HG03575 (cell line): ENCODE data around the gene CCDC93.
"Not testable (repeated sequence)": the region's sequence is repeated elsewhere in the genome, so short reads cannot be mapped to it uniquely, and the experiment has no call there.

Source experiments
- ATAC-seq: cut with Tn5 transposase; IDR thresholded peaks from one replicate; pipeline ENCODE4 v1.9.1; 2021; ENCODE audit not compliant: unreplicated experiment, insufficient number of reproducible peaks, low FRiP score; ENCODE audit errors: extremely low read depth

CCDC93 gene

DNA sequence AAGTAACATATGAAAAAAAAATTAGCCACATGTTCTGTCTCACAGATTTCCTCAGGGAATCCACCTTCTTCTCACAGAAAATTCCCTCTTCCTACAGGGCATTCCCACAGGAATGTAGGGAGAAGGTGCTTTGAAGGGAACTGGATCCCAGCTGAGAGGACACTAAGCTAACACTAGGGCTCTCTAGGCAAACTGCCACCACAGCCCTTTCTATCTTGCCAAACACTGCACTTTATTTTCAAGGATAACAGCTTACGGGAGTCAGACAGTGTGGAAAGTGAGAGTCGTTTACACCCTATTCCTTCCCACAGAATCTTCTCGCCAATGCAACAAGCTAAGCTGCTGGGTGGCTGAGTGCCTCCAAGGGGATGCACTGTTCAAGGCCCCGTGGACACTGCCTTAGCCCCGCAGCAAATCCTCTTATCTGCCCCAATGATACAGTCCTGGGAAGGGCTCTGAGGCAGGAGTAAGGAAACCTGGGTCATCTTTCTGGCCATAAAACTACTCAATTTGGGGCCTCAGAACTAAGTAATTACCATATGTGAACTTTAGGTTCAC lies 76.9 kb downstream of the CCDC93 start:
- ATAC-seq: no peak

DNA sequence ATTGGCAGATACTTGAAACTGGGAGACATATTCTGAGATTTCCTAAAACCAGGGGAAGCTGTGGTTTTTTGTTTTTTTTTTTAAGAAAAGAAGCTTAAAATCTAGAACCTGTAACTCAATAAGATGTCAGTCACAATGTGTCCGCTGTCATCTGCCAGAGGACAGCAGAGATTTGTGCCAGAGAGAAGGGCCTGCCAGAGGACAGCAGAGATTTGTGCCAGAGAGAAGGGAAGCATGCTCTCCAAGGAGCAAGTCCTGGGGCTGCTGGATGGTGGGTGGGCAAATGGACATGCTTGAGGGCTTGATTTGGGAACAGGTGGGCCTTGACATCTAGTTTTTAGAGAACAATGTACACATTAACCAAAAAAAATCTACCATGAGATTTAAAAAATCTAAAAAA lies 77.9 kb downstream of the CCDC93 start:
- ATAC-seq: no peak

DNA sequence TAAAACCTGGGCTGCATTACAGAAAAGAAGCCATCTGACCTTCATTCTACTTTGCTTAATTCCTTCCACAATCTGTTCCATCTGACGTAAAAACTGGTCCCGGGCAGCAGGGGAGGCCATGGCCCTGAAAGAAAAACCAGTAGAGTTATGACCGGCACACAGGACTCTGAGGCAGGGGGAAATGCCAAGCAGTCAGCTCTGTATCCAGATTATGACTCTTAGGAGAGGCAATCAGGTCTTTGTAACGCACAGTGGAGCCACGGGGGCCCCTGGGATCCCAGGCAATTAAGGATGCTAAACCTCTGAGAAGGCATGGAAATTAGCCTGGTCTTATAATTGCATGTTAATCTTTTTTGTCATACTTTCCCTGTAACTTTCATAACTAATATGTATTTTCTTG lies 78.4 kb downstream of the CCDC93 start:
- ATAC-seq: no peak

DNA sequence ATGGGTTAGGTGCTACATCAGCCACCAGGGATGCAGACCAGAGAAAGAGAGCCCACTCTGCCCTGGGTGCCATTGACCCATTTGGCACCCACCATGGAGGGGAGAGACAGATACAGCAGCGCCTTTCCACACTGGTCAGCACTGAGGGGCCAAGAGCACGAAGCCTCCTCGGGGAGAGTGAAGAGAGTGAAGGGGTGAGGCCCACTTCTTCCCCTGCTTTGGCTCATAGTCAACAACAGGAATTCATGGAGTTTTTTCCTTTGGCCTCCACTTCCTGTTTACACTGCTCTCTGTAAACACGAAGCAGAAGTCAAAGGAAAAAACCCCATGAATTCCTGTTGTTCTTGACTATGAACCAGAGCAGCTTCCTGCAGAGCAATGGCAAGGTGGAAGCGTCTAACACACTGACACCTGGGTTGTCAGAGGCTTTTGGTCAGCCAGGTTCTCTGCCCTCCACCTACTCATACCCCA lies 80.0 kb downstream of the CCDC93 start:
- no peak for ATAC-seq

DNA sequence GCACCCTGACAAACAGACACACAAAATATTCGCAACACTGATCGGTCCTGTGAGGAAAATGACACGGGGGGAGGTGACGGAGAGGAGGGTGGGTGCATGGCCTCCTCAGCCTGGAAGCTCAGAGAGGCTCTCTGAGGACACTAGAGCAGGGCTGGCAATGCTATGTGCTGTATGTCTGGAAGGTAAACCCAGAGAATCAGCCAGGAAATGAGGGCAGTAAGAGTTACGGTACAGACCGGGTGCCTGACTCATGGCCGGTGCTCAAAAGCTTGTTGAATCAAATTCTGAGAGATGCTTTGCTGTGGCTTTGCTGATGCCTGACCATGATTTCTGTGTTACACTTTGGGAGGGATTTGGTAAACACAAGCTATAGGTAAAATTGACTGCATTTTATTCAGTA lies 81.9 kb downstream of the CCDC93 start:
- no peak for ATAC-seq

DNA sequence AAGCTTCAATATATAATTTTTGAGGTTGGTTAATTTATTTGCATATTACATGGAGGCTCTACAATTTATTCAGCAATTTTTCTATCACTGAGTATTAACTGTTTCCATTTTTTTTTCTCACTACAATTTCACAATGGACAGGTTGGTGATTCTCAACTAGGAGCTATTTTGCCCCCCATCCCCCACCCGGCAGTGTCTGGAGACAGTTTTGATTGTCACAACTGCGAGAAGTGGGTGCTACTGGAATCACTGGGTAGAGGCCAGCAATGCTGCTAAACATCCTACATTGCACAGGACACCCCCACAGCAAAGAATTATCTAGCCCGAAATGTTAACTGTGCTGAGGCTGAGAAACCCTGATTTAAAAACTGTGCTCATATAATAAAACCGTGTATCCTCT lies 82.6 kb downstream of the CCDC93 start:
- no peak for ATAC-seq

DNA sequence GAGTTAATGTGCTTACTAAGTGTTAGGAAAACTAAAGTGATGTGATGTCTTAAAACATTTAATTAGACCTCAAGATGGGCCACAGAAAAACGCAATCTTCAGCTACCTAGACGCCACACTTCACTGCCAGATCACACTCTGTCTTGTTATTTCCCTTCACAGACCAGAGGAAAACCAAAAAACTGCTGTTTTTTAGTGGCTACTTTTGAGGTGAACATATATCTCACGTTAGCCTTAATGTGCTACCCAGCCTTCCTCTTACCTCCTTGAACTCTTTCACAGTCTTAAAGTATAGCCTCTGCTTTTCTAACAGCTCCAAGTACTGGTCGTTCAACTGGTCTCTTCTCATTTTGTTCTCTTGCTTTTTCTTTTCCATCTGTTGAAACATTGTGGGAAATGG lies 83.1 kb downstream of the CCDC93 start:
- no peak for ATAC-seq

DNA sequence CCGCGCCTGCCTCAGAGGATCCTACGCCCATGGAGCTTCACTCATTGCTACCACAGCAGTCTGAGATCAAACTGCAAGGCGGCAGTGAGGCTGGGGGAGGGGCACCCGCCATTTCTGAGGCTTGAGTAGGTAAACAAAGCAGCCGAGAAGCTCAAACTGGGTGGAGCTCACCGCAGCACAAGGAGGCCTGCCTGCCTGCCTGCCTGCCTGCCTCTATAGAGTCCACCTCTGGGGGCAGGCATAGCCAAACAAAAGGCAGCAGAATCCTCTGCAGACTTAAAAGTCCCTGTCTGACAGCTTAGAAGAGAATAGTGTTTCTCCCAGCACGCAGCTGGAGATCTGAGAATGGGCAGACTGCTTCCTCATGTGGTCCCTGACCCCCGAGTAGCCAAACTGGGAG lies 90.4 kb downstream of the CCDC93 start:
- not testable (repeated sequence) for ATAC-seq

DNA sequence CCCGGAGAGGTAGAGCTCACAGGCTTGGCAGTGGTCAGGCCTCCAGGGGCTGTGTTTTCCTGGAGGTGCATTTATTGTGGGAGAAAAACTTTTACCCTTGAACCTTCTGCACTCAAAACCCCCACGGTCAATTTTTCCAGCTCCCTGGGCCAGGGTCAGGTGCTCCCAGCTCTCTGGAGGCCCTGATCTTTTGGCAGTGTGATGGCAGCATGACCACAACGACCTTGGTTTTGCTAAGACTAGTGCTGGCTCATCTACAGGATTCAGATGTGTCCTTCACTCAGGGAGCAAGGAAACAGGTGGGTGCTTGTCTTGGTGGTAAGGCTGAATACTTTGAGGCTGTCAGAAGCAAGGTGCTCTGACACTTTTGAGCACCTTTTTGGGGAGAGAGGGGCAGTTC lies 92.3 kb downstream of the CCDC93 start:
- ATAC-seq: no peak

DNA sequence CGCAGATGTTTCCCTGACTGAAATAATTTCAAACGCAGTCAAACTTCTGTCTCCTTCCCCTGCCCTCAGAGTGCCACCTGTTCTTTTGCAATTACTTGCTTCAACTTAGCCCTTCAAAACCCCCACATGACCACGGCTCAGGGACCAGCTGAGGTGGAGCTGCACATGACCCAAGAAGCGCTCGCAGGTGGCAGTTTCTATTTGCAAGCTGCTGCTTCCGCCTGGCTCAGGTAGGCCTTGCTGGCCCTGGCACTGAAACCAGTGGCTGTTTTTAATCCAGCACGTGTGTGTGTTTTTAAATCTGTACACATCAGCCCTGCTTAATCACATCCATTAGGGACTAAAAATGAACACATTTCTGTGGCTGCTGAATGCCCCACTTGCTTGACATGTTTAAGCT lies 95.3 kb downstream of the CCDC93 start:
- ATAC-seq: no peak

DNA sequence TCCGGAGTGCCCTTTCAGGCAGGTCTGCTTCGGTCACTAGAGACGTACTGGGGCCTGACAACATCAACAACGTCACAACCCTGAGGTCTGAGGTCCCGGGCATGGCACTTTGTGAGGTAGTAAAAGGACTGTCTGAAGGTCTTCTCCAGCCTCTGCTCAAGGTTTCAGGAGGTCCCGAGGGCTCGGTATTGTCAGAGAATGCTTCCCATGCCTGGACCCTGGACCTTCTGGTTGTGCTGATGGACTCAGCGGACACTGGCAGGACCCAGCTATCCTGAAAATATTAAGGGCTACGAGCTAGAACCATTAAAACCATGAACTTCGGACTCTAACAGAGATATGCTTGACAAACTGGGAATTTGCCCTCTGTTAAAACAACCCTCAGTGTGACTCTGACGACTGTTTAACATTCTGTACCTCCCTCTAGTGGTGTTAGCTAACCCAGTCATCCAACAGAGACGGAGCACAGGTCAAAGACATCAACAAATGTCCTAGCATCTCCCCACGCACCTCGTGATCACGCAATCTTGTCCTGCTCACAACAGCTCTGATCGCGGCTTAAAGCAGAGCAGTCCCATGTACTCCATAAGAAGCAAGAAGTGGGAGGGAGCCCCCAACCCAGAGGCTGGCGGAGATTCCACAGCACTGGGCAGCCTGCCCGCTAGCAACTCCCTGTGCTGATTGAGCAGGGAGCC lies 96.5 kb downstream of the CCDC93 start:
- ATAC-seq: no peak

DNA sequence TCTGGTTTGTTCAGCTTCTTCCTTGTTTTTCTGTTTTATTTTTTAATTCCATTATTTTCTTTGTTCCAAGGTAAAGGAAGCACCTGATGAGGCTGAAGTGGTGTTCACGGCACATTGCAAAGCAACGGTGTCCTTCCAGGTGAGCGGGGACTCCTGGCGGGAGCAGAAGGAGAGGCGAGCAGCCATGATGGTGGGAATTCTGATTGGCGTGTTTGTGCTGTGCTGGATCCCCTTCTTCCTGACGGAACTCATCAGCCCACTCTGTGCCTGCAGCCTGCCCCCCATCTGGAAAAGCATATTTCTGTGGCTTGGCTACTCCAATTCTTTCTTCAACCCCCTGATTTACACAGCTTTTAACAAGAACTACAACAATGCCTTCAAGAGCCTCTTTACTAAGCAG lies 110.9 kb downstream of the CCDC93 start:
- no peak for ATAC-seq

DNA sequence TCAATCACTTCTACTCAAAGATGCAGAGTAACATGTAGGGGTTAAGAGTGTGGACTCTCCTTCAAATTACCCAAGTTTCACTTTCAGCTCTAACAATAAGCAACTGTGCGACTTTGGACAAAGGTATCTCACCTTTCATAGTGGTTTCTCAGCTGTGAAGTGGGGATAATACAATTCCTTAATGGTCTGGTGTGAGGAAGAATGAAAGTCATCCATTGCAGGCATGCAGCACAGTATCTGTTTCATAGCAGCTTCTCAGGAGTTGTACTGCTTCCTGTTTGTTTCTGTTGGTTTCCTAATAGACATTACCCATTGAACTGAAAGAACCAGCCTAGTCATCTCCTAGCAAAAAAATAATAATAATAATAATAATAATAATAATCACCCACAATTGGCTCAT lies 125.0 kb downstream of the CCDC93 start:
- ATAC-seq: no peak

DNA sequence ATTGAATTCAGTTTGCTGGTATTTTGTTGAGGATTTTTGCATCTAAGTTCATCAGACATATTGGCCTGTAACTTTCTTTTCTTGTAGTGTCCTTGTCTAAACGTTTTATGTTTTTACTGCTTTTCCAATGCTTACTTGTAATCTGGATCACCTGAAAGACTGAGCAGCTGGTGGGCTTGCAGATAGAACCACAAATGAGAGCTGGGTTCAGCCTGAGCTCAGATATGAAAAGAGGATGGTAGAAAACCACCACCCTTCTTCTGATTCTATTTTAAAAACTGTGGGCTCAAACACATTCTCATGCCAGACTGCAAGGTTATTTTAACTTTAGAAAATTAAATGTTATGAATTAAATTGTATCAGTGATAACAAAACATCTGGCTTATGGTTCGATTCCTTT lies 128.6 kb downstream of the CCDC93 start:
- ATAC-seq: no peak

DNA sequence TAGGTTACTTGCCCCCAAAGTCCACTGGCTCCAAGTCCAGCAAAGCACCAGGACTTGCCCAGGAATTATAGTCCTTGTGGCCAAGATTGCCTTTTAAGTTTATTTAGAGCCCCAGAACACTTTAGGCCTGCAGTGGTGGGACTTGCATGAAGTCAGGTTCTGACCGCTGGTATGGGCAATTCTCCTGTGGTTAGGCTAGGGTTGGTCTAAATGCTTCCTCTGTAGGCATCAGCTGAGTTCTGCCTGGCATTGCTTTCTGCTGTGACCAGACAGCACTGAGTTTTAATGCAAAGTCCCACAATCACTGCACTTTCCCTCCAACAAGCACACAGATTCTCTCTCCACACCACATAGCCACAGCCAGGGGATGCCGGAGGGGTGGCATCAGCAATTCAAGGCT lies 134.9 kb downstream of the CCDC93 start:
- no peak for ATAC-seq

DNA sequence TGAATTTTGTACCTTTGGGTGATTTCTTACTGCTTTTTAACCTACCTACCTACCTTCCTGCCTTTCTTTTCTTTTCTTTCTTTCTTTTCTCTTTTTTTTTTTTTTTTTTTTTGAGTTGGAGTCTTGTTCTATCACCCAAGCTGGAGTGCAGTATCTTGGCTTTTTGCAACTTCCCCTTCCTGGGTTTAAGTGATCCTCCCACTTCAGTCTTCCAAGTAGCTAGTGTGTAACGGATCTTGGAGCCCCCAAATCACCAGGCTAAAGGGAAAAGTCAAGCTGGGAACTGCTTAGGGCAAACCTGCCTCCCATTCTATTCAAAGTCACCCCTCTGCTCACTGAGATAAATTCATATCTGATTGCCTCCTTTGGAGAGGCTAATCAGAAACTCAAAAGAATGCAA lies 138.1 kb downstream of the CCDC93 start:
- no peak for ATAC-seq
